Fibroblast of lung (primary cell): ENCODE measurements around the gene VRK2. TPM values are rescaled to one million over a fixed set of nuclear protein-coding genes. Genes with fewer than 3 reads are reported as not detected.

Source experiments
- DNase-seq, 2 donors: peaks; one replicate each; pipeline versions ENCODE4 v3.0.0 to v3.0.0-alpha.2; 2010; ENCODE audit warnings: low read depth in 2 of 2
- H2AFZ ChIP-seq: 2 replicates; pipeline ENCODE4 v1.5.1; 2012; ENCODE audit warnings: low read length, control low read depth, inconsistent platforms
- H3K27ac ChIP-seq: 2 replicates; pipeline ENCODE4 v1.5.1; 2011; ENCODE audit warnings: low read length, control low read depth; ENCODE audit not compliant: insufficient read depth
- H3K27me3 ChIP-seq: 2 replicates; pipeline ENCODE4 v1.5.1; 2011; ENCODE audit warnings: mild to moderate bottlenecking, low read length; ENCODE audit not compliant: control insufficient read depth, insufficient read depth
- H3K36me3 ChIP-seq: 2 replicates; pipeline ENCODE4 v1.5.1; 2011; ENCODE audit warnings: low read length; ENCODE audit not compliant: control insufficient read depth, insufficient read depth
- H3K4me1 ChIP-seq: 2 replicates; pipeline ENCODE4 v1.5.1; 2011; ENCODE audit warnings: low read length; ENCODE audit not compliant: control insufficient read depth, insufficient read depth; ENCODE audit errors: extremely low read depth
- H3K4me2 ChIP-seq: 2 replicates; pipeline ENCODE4 v1.5.1; 2011; ENCODE audit warnings: low read length, control low read depth; ENCODE audit not compliant: insufficient read depth; ENCODE audit errors: extremely low read depth
- H3K4me3 ChIP-seq, 4 experiments: fragments of 200-600 bp in 1 of 4; sonication (generic) in 1 of 4; replicated peaks in 1 of 4; 2 replicates each; pipeline ENCODE4 v1.5.1; 2011 to 2016; ENCODE audit warnings: low read length in 4 of 4, low read depth in 3 of 4, mild to moderate bottlenecking in 3 of 4, control low read depth in 2 of 4, inconsistent platforms in 1 of 4, mixed read lengths in 1 of 4; ENCODE audit not compliant: insufficient read depth in 1 of 4; ENCODE audit errors: control extremely low read depth in 1 of 4
- H3K79me2 ChIP-seq: 2 replicates; pipeline ENCODE4 v1.5.1; 2012; ENCODE audit warnings: mild to moderate bottlenecking, low read length, inconsistent platforms; ENCODE audit not compliant: control insufficient read depth, insufficient read depth
- H3K9ac ChIP-seq: 2 replicates; pipeline ENCODE4 v1.5.1; 2011; ENCODE audit warnings: mild to moderate bottlenecking, low read length, control low read depth; ENCODE audit not compliant: insufficient read depth
- H3K9me3 ChIP-seq: 2 replicates; pipeline ENCODE4 v1.5.1; 2012; ENCODE audit warnings: low read depth, low read length; ENCODE audit not compliant: control insufficient read depth, insufficient read depth
- H4K20me1 ChIP-seq: 2 replicates; pipeline ENCODE4 v1.5.1; 2011; ENCODE audit warnings: low read length; ENCODE audit not compliant: control insufficient read depth, insufficient read depth; ENCODE audit errors: extremely low read depth
- CTCF ChIP-seq, 2 donors: IDR thresholded peaks in 1 of 2; conservative IDR thresholded peaks in 1 of 2; 1 replicate in 1 of 2; 2 replicates in 1 of 2; pipeline ENCODE4 v1.5.1; 2011 to 2012; ENCODE audit warnings: low read length in 2 of 2, control low read depth in 1 of 2, inconsistent platforms in 1 of 2, low read depth in 1 of 2, mild to moderate bottlenecking in 1 of 2
- EZH2 ChIP-seq: IDR thresholded peaks from 2 replicates; pipeline ENCODE4 v1.5.1; 2012; ENCODE audit warnings: low read length, control low read depth, mild to moderate bottlenecking; ENCODE audit errors: missing control alignments
- polyA plus RNA-seq, 2 donors: library from polyadenylated mRNA; depleted of rRNA in 1 of 2; stranded (reverse) in 1 of 2; unstranded in 1 of 2; fragments of >200 nt; gene quantifications; 2 replicates each; pipeline ENCODE4 v1.2.1, GENCODE V29; 2011 to 2012; ENCODE audit warnings: missing spikeins in 1 of 2
- total RNA-seq: library from RNA; depleted of rRNA; stranded (reverse); fragments of >200 nt; gene quantifications from 2 replicates; pipeline ENCODE4 v1.2.1, GENCODE V29; 2014

VRK2 gene
- total and polyA plus RNA-seq, 2 donors (not counting 1 experiment from before 2014, with no cell fraction given) = 23.8 to 24.3 TPM

- no peaks in the 10 kb centered on the region for H3K9me3 ChIP-seq
- H3K9ac ChIP-seq = no peak overlapping the region
- no peak overlapping the region for H2AFZ ChIP-seq
- H3K4me2 ChIP-seq = no peak overlapping the region
- H3K4me1 ChIP-seq = no peaks in the 10 kb centered on the region
- no peaks in the 10 kb centered on the region for H3K27me3 ChIP-seq
- H3K36me3 ChIP-seq = no peaks in the 10 kb centered on the region
- no peaks in the 10 kb centered on the region for H4K20me1 ChIP-seq
- H3K79me2 ChIP-seq = no peaks in the 10 kb centered on the region
- DNase-seq = no peak
- H3K27ac ChIP-seq = no peak overlapping the region
- no peak overlapping the region for H3K4me3 ChIP-seq
- TF ChIP-seq EZH2 = no peak
- TF ChIP-seq CTCF (conservative IDR thresholded peaks at IDR 0.05 in 1 of 2, IDR thresholded peaks at IDR 0.05 in 1 of 2; ENCODE audit: low read depth in 1 of 2, low read length in 2 of 2) = no peak
Measured at GRCh38 chr2:58194458-58194857, 147.9 kb downstream of the VRK2 start.

- Histone ChIP-seq H3K4me1 (no peaks in the 10 kb centered on the region), H4K20me1 (no peaks in the 10 kb centered on the region), H3K79me2 (no peaks in the 10 kb centered on the region), H3K27me3 (no peaks in the 10 kb centered on the region), H3K9ac (no peak overlapping the region), H3K36me3 (no peaks in the 10 kb centered on the region), H3K9me3 (no peaks in the 10 kb centered on the region), H3K4me3 (no peak overlapping the region), H3K4me2 (no peak overlapping the region), H3K27ac (no peak overlapping the region), H2AFZ (no peak overlapping the region)
- DNase-seq = peak in 1 of 2 donors; percentile 68
- no peak for TF ChIP-seq CTCF (conservative IDR thresholded peaks at IDR 0.05 in 1 of 2, IDR thresholded peaks at IDR 0.05 in 1 of 2; ENCODE audit: low read depth in 1 of 2, low read length in 2 of 2)
- no peak for TF ChIP-seq EZH2
Measured at GRCh38 chr2:58195662-58196061, 149.1 kb downstream of the VRK2 start.

- H3K27ac ChIP-seq = no peak overlapping the region
- no peaks in the 10 kb centered on the region for H3K79me2 ChIP-seq
- DNase-seq = no peak
- no peaks in the 10 kb centered on the region for H3K36me3 ChIP-seq
- H3K4me3 ChIP-seq = no peak overlapping the region
- TF ChIP-seq EZH2 (no peak), CTCF (conservative IDR thresholded peaks at IDR 0.05 in 1 of 2, IDR thresholded peaks at IDR 0.05 in 1 of 2; ENCODE audit: low read depth in 1 of 2, low read length in 2 of 2) (no peak)
- no peaks in the 10 kb centered on the region for H4K20me1 ChIP-seq
- H3K9me3 ChIP-seq = no peaks in the 10 kb centered on the region
- no peaks in the 10 kb centered on the region for H3K27me3 ChIP-seq
- no peaks in the 10 kb centered on the region for H3K4me1 ChIP-seq
- no peak overlapping the region for H3K4me2 ChIP-seq
- H3K9ac ChIP-seq = no peak overlapping the region
- H2AFZ ChIP-seq = no peak overlapping the region
Measured at GRCh38 chr2:58197894-58198293, 151.3 kb downstream of the VRK2 start.
